Loucy (cell line): ENCODE measurements around the gene LPP.

Experiments used
- H2AFZ ChIP-seq: fragments of 200-600 bp; sonication (generic); 2 replicates; pipeline ENCODE4 v1.6.0; 2016; ENCODE audit warnings: antibody characterized with exemption, mild to moderate bottlenecking, low read length, moderate library complexity
- H3F3A ChIP-seq: fragments of 200-600 bp; 2 replicates; pipeline ENCODE4 v1.6.0; 2016; ENCODE audit warnings: antibody characterized with exemption, low read depth, mild to moderate bottlenecking
- H3K27me3 ChIP-seq: fragments of 200-600 bp; sonication (generic); 2 replicates; pipeline ENCODE4 v1.6.1; 2014; ENCODE audit warnings: low read length, mild to moderate bottlenecking; ENCODE audit not compliant: insufficient read depth, poor library complexity, severe bottlenecking
- H3K36me3 ChIP-seq: fragments of 200-600 bp; sonication (generic); 2 replicates; pipeline ENCODE4 v1.6.1; 2016; ENCODE audit warnings: low read length; ENCODE audit not compliant: insufficient read depth
- H3K4me1 ChIP-seq: fragments of 200-600 bp; sonication (generic); 2 replicates; pipeline ENCODE4 v1.5.1; 2014; ENCODE audit warnings: low read length, mild to moderate bottlenecking; ENCODE audit not compliant: insufficient read depth, poor library complexity, severe bottlenecking
- H3K4me2 ChIP-seq: fragments of 200-600 bp; sonication (generic); 2 replicates; pipeline ENCODE4 v1.6.0; 2014; ENCODE audit warnings: antibody characterized with exemption, low read length, low read depth, mild to moderate bottlenecking; ENCODE audit not compliant: poor library complexity, severe bottlenecking
- H3K4me3 ChIP-seq: fragments of 200-600 bp; sonication (generic); 2 replicates; pipeline ENCODE4 v1.5.1; 2014; ENCODE audit warnings: low read length, mild to moderate bottlenecking, mixed read lengths; ENCODE audit not compliant: poor library complexity, severe bottlenecking
- H3K79me2 ChIP-seq: fragments of 200-600 bp; sonication (generic); 2 replicates; pipeline ENCODE4 v1.6.1; 2014; ENCODE audit warnings: low read length; ENCODE audit not compliant: insufficient read depth
- H3K9ac ChIP-seq: fragments of 200-600 bp; sonication (generic); 2 replicates; pipeline ENCODE4 v1.6.0; 2014; ENCODE audit warnings: mild to moderate bottlenecking, low read depth, low read length, moderate library complexity; ENCODE audit not compliant: poor library complexity, severe bottlenecking
- H3K9me2 ChIP-seq: fragments of 200-600 bp; sonication (generic); replicated peaks from 2 replicates; pipeline ENCODE4 v1.6.1; 2016; ENCODE audit warnings: low read depth, low read length, mixed read lengths
- H3K9me3 ChIP-seq: fragments of 200-600 bp; sonication (generic); 2 replicates; pipeline ENCODE4 v1.6.1; 2014; ENCODE audit warnings: mild to moderate bottlenecking, antibody characterized with exemption, low read length, low read depth; ENCODE audit not compliant: insufficient read depth
- H4K20me1 ChIP-seq: fragments of 200-600 bp; sonication (generic); 2 replicates; pipeline ENCODE4 v1.6.0; 2014; ENCODE audit warnings: antibody characterized with exemption, low read length, mild to moderate bottlenecking; ENCODE audit not compliant: insufficient read depth, poor library complexity, severe bottlenecking
- CTCF ChIP-seq: fragments of 200-600 bp; sonication (generic); conservative IDR thresholded peaks from 2 replicates; pipeline ENCODE4 v1.5.1; 2014; ENCODE audit warnings: mild to moderate bottlenecking, antibody characterized with exemption, low read length
- EZH2phosphoT487 ChIP-seq: fragments of 200-600 bp; IDR thresholded peaks from 2 replicates; pipeline ENCODE4 v1.6.1; 2018; ENCODE audit warnings: antibody characterized with exemption, mild to moderate bottlenecking, moderate library complexity, borderline replicate concordance

Gene LPP

GRCh38 chr3:188534633-188535032 lies 380.7 kb downstream of the LPP start:
- Histone ChIP-seq H3K9ac (no peak overlapping the region), H3K4me2 (no peak overlapping the region), H3K9me3 (no peaks in the 10 kb centered on the region), H3K36me3 (no peaks in the 10 kb centered on the region), H3K79me2 (no peaks in the 10 kb centered on the region), H3K4me3 (no peak overlapping the region), H3K4me1 (peaks cover 5% of the 10 kb centered on the region), H3F3A (no peaks in the 10 kb centered on the region), H3K9me2 (no peaks in the 10 kb centered on the region), H2AFZ (no peak overlapping the region), H4K20me1 (no peaks in the 10 kb centered on the region), H3K27me3 (no peaks in the 10 kb centered on the region)
- TF ChIP-seq CTCF (no peak), EZH2phosphoT487 (no peak)

- H4K20me1 ChIP-seq: no peaks in the 10 kb centered on the region
- no peak overlapping the region for H3K4me3 ChIP-seq
- no peak for TF ChIP-seq EZH2phosphoT487
- TF ChIP-seq CTCF: no peak
- H3K9me2 ChIP-seq: no peaks in the 10 kb centered on the region
- no peaks in the 10 kb centered on the region for H3K36me3 ChIP-seq
- no peaks in the 10 kb centered on the region for H3K79me2 ChIP-seq
- H3K9ac ChIP-seq: no peak overlapping the region
- no peaks in the 10 kb centered on the region for H3F3A ChIP-seq
- no peak overlapping the region for H3K4me2 ChIP-seq
- H2AFZ ChIP-seq: no peak overlapping the region
- no peaks in the 10 kb centered on the region for H3K9me3 ChIP-seq
- H3K27me3 ChIP-seq: no peaks in the 10 kb centered on the region
- peaks cover 12% of the 10 kb centered on the region for H3K4me1 ChIP-seq
Measured at GRCh38 chr3:188537606-188538005, 383.6 kb downstream of the LPP start.

GRCh38 chr3:188539037-188539436 lies 385.1 kb downstream of the LPP start:
- H3K79me2 ChIP-seq: no peaks in the 10 kb centered on the region
- no peak overlapping the region for H2AFZ ChIP-seq
- no peaks in the 10 kb centered on the region for H3F3A ChIP-seq
- H3K9me3 ChIP-seq: no peaks in the 10 kb centered on the region
- H3K9me2 ChIP-seq: no peaks in the 10 kb centered on the region
- no peak overlapping the region for H3K9ac ChIP-seq
- H3K27me3 ChIP-seq: no peaks in the 10 kb centered on the region
- H3K4me3 ChIP-seq: no peak overlapping the region
- H3K4me1 ChIP-seq: peaks cover 7% of the 10 kb centered on the region
- no peak overlapping the region for H3K4me2 ChIP-seq
- H3K36me3 ChIP-seq: no peaks in the 10 kb centered on the region
- no peaks in the 10 kb centered on the region for H4K20me1 ChIP-seq
- no peak for TF ChIP-seq EZH2phosphoT487
- no peak for TF ChIP-seq CTCF
